22Rv1 (cell line): Measurements from ENCODE around the gene SCEL.

ENCODE experiments used
- H3K27ac ChIP-seq: fragments of 450-650 bp; 2 replicates; pipeline ENCODE4 v1.5.1; 2017
- CTCF ChIP-seq: fragments of 450-650 bp; IDR thresholded peaks from 2 replicates; pipeline ENCODE4 v1.5.1; 2017; ENCODE audit warnings: mild to moderate bottlenecking
- ZFX ChIP-seq: fragments of 450-650 bp; IDR thresholded peaks from 2 replicates; pipeline ENCODE4 v1.6.1; 2017; ENCODE audit warnings: antibody characterized with exemption, borderline replicate concordance

SCEL gene

DNA sequence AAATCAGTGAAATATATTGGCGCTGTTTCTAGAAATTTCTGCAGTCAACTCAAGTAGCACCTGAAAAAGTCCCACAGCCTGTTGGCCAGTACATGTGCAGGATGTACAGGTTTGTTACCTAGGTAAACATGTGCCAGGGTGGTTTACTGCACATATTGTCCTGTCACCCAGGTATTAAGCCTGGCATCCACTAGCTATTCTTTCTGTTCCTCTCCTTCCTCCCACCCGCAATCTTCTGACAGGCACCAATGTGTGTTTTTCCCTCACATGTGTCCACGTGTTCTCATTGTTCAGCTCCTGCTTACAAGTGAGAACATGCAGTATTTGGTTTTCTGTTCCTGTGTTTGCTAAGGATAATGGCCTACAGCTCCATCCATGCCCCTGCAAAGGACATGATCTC lies 13.1 kb upstream of the SCEL start:
- TF ChIP-seq CTCF: no peak
- no peak for TF ChIP-seq ZFX
- H3K27ac ChIP-seq: no peak overlapping the region

- TF ChIP-seq CTCF: no peak
- no peak overlapping the region for H3K27ac ChIP-seq
These were observed 12.1 kb upstream of the SCEL start for GRCh38 chr13:77523386-77523785.

GRCh38 chr13:77523834-77524728 lies 11.4 kb upstream of the SCEL start:
- TF ChIP-seq CTCF (no peak), ZFX (no peak)
- H3K27ac ChIP-seq: no peak overlapping the region

GRCh38 chr13:77528414-77528813 lies 7.1 kb upstream of the SCEL start:
- no peak overlapping the region for H3K27ac ChIP-seq

GRCh38 chr13:77528834-77529500 lies 6.5 kb upstream of the SCEL start:
- H3K27ac ChIP-seq: no peak overlapping the region
- no peak for TF ChIP-seq CTCF
- TF ChIP-seq ZFX: no peak

More at GRCh38 chr13:77528414-77528813, 7.1 kb upstream of the SCEL start:
- TF ChIP-seq CTCF: no peak
- no peak for TF ChIP-seq ZFX

GRCh38 chr13:77529501-77529840 lies 6.0 kb upstream of the SCEL start:
- no peak overlapping the region for H3K27ac ChIP-seq
- TF ChIP-seq ZFX: no peak
- no peak for TF ChIP-seq CTCF

DNA sequence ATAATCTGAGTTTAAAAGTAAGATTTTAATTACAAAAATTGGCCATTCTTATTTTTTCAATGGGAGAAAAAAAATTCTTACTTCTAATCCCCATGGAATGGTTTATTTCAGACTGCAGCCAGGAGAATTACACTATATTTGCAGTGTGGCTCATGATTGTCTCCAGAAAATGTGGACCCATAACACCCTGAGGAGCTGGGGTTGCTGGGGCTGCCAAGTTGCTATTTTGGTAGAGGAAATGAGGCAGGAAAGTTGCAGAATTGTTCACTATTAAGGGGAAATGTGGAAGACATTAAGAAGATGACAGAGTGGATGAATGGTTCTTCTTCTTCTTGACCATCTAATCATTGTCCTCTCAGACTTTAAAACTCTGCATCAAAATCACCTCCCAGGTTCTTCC lies 4.6 kb upstream of the SCEL start:
- no peak overlapping the region for H3K27ac ChIP-seq
- TF ChIP-seq ZFX (no peak), CTCF (no peak)
